ENCODE data around the gene RNF207. TPM values are rescaled to one million over a fixed set of nuclear protein-coding genes. Genes with fewer than 3 reads are reported as not detected.
A peak's percentile ranks its signal among the peaks of the same experiment; 100 is the strongest.

RNF207 gene
- total RNA-seq, 1 donor from 2014 or later = not detected

DNA sequence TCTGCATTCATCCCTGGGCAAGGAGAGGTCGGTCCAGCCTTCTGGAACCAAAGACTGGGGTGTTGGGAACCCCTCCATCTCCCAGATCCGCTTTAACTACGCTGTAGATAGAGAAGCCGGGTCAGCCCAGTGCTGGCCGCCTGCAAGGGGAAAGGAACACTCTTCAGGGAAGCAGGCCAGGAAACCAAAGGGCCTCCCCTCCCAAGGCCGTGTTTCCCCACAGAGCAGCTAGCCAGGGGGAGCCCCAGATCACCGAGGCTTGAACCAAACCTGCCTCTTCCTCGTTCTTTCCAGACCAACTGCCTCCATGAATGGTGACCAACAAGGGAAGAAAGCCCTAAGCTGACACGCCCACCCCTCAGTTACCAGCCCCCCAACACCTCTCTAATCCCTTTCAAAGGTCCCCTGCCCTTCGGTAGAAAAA lies 24.6 kb upstream of the RNF207 start:
- Mint-ChIP-seq H3K4me3 (ENCODE audit: unreplicated experiment) (no peak overlapping the region), H3K36me3 (ENCODE audit: low read depth, unreplicated experiment) (peaks cover 12% of the 10 kb centered on the region), H3K9me3 (ENCODE audit: unreplicated experiment) (no peaks in the 10 kb centered on the region), H3K27ac (ENCODE audit: unreplicated experiment) (no peak overlapping the region), H3K4me1 (ENCODE audit: unreplicated experiment) (peaks cover 21% of the 10 kb centered on the region), H3K27me3 (ENCODE audit: unreplicated experiment) (peaks cover 24% of the 10 kb centered on the region)
- TF ChIP-seq, protein P1, sequence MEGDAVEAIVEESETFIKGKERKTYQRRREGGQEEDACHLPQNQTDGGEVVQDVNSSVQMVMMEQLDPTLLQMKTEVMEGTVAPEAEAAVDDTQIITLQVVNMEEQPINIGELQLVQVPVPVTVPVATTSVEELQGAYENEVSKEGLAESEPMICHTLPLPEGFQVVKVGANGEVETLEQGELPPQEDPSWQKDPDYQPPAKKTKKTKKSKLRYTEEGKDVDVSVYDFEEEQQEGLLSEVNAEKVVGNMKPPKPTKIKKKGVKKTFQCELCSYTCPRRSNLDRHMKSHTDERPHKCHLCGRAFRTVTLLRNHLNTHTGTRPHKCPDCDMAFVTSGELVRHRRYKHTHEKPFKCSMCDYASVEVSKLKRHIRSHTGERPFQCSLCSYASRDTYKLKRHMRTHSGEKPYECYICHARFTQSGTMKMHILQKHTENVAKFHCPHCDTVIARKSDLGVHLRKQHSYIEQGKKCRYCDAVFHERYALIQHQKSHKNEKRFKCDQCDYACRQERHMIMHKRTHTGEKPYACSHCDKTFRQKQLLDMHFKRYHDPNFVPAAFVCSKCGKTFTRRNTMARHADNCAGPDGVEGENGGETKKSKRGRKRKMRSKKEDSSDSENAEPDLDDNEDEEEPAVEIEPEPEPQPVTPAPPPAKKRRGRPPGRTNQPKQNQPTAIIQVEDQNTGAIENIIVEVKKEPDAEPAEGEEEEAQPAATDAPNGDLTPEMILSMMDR (IDR thresholded peaks at IDR 0.05; ENCODE audit: unreplicated experiment) = no peak
- DNase-seq (ENCODE audit: low spot score) = no peak

- Mint-ChIP-seq H3K27ac (ENCODE audit: unreplicated experiment) (no peak overlapping the region), H3K9me3 (ENCODE audit: unreplicated experiment) (no peaks in the 10 kb centered on the region), H3K27me3 (ENCODE audit: unreplicated experiment) (peaks cover 19% of the 10 kb centered on the region), H3K36me3 (ENCODE audit: low read depth, unreplicated experiment) (peaks cover 20% of the 10 kb centered on the region), H3K4me3 (ENCODE audit: unreplicated experiment) (no peak overlapping the region), H3K4me1 (ENCODE audit: unreplicated experiment) (peaks cover 19% of the 10 kb centered on the region)
- TF ChIP-seq, protein P1 (IDR thresholded peaks at IDR 0.05; ENCODE audit: unreplicated experiment) = no peak
- DNase-seq (ENCODE audit: low spot score) = no peak
Measured at GRCh38 chr1:6183520-6183989, 22.4 kb upstream of the RNF207 start.

GRCh38 chr1:6184083-6184783 lies 21.7 kb upstream of the RNF207 start:
- TF ChIP-seq, protein P1 (IDR thresholded peaks at IDR 0.05; ENCODE audit: unreplicated experiment) = no peak
- peaks cover 16% of the 10 kb centered on the region for H3K27me3 Mint-ChIP-seq (ENCODE audit: unreplicated experiment)
- no peaks in the 10 kb centered on the region for H3K9me3 Mint-ChIP-seq (ENCODE audit: unreplicated experiment)
- no peak overlapping the region for H3K27ac Mint-ChIP-seq (ENCODE audit: unreplicated experiment)
- peaks cover 21% of the 10 kb centered on the region for H3K4me1 Mint-ChIP-seq (ENCODE audit: unreplicated experiment)
- peaks cover 25% of the 10 kb centered on the region for H3K36me3 Mint-ChIP-seq (ENCODE audit: low read depth, unreplicated experiment)
- DNase-seq (ENCODE audit: low spot score) = no peak
- no peak overlapping the region for H3K4me3 Mint-ChIP-seq (ENCODE audit: unreplicated experiment)

DNA sequence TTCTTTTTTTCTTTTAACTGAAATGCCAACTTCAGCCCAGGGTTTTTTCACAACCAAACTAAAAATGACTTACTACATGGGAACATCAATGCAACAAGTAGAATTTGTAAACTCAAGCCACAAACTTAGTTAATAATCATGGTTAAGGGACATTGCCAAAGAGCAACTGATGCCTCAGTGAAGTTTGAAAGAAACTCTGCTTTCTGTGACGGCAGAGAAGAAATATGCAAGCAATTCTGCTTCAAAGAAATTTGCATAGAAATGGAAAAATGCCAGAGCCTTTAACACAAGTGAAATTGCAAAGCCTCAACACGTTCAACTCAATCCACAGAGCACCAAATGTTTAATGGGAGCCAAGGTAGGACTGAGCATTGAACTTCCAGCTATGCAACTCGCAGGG lies 20.8 kb upstream of the RNF207 start:
- Mint-ChIP-seq H3K4me3 (ENCODE audit: unreplicated experiment) (no peak overlapping the region), H3K9me3 (ENCODE audit: unreplicated experiment) (no peaks in the 10 kb centered on the region), H3K27me3 (ENCODE audit: unreplicated experiment) (peaks cover 16% of the 10 kb centered on the region), H3K4me1 (ENCODE audit: unreplicated experiment) (peaks cover 21% of the 10 kb centered on the region), H3K27ac (ENCODE audit: unreplicated experiment) (no peak overlapping the region), H3K36me3 (ENCODE audit: low read depth, unreplicated experiment) (peaks cover 29% of the 10 kb centered on the region)
- TF ChIP-seq, protein P1 (IDR thresholded peaks at IDR 0.05; ENCODE audit: unreplicated experiment) = no peak
- DNase-seq (ENCODE audit: low spot score) = no peak

GRCh38 chr1:6185635-6186382 lies 20.1 kb upstream of the RNF207 start:
- TF ChIP-seq, protein P1 (IDR thresholded peaks at IDR 0.05; ENCODE audit: unreplicated experiment) = peak; percentile 58
- peaks cover 13% of the 10 kb centered on the region for H3K27me3 Mint-ChIP-seq (ENCODE audit: unreplicated experiment)
- peaks cover 21% of the 10 kb centered on the region for H3K4me1 Mint-ChIP-seq (ENCODE audit: unreplicated experiment)
- no peak overlapping the region for H3K4me3 Mint-ChIP-seq (ENCODE audit: unreplicated experiment)
- DNase-seq (ENCODE audit: low spot score) = no peak
- no peak overlapping the region for H3K27ac Mint-ChIP-seq (ENCODE audit: unreplicated experiment)
- no peaks in the 10 kb centered on the region for H3K9me3 Mint-ChIP-seq (ENCODE audit: unreplicated experiment)
- peaks cover 29% of the 10 kb centered on the region for H3K36me3 Mint-ChIP-seq (ENCODE audit: low read depth, unreplicated experiment)
